K562 (cell line): ENCODE results near the gene ACTL7B. TPM values are rescaled to one million over a fixed set of nuclear protein-coding genes. Genes with fewer than 3 reads are reported as not detected.

Source experiments
- ATAC-seq: fragments of 200-7000 bp; cut with Tn5 transposase; 3 replicates; pipeline ENCODE4 v1.9.1; 2020; ENCODE audit warnings: moderate library complexity
- BruUV-seq: library from RNA; stranded (reverse); fragments of 400-500 nt; replicated peaks from 2 replicates; lab custom pipeline; 2021; lab: Mats Ljungman, UMichigan
- CTCF ChIA-PET: fragments of 300-600 bp; formaldehyde crosslinking; extraction: SDS; loops from one replicate; lab custom pipeline; 2021; ENCODE audit warnings: low intra/inter-chr PET ratio; lab: Yijun Ruan, JAX
- POLR2A ChIA-PET: fragments of 300-600, 350-650 bp; sonication (Branson Sonifier 250); formaldehyde crosslinking; extraction: SDS; loops from one replicate; lab custom pipeline; 2021; ENCODE audit warnings: antibody characterized with exemption, inconsistent platforms; lab: Yijun Ruan, JAX
- DNase-seq, 4 experiments: peaks; one replicate each; pipeline versions ENCODE4 v3.0.0 to v3.0.0-alpha.2; 2011 to 2018; ENCODE audit warnings: low spot score in 3 of 4, mixed read lengths in 3 of 4; ENCODE audit errors: extremely low read depth in 1 of 4
- FAIRE-seq: peaks from 2 replicates; lab custom pipeline; 2011; peaks lifted over from hg19 to GRCh38; lab: Jason Lieb, UNC
- H2AFZ ChIP-seq: 2 replicates; pipeline ENCODE4 v1.6.0; 2011; ENCODE audit warnings: low read depth, low read length, control low read depth, inconsistent platforms
- H3K27ac ChIP-seq: fragments of 200-600 bp; 3 replicates; pipeline ENCODE4 v1.8.0; 2011; ENCODE audit warnings: low read depth, mild to moderate bottlenecking, control low read depth, inconsistent platforms, low read length, moderate library complexity, mixed read lengths; ENCODE audit errors: extremely low read depth
- H3K27me3 ChIP-seq, 2 experiments: fragments of 300-600 bp in 1 of 2; 2 replicates in 1 of 2; 3 replicates in 1 of 2; pipeline versions ENCODE4 v1.6.0 to v1.8.0; 2011; ENCODE audit warnings: inconsistent platforms in 2 of 2, low read length in 2 of 2, mild to moderate bottlenecking in 1 of 2, mixed read lengths in 1 of 2, moderate library complexity in 1 of 2; ENCODE audit not compliant: control insufficient read depth in 2 of 2, insufficient read depth in 2 of 2
- H3K36me3 ChIP-seq: fragments of 300-600 bp; 3 replicates; pipeline ENCODE4 v1.8.0; 2011; ENCODE audit warnings: mild to moderate bottlenecking, low read length, inconsistent platforms; ENCODE audit not compliant: control insufficient read depth, insufficient read depth
- H3K4me1 ChIP-seq, 2 experiments: fragments of 200-600 bp in 1 of 2; replicated peaks in 1 of 2; 2 replicates in 1 of 2; 3 replicates in 1 of 2; pipeline versions ENCODE4 v1.5.1 to v1.8.0; 2011; ENCODE audit warnings: inconsistent platforms in 2 of 2, low read length in 2 of 2, mild to moderate bottlenecking in 1 of 2, mixed read lengths in 1 of 2, moderate library complexity in 1 of 2; ENCODE audit not compliant: control insufficient read depth in 2 of 2, insufficient read depth in 2 of 2
- H3K4me2 ChIP-seq: 2 replicates; pipeline ENCODE4 v1.6.1; 2011; ENCODE audit warnings: low read length, control low read depth, inconsistent platforms, mixed read lengths; ENCODE audit not compliant: insufficient read depth
- H3K4me3 ChIP-seq: fragments of 200-600 bp; sonication (generic), shearing (Covaris generic); 2 replicates; pipeline ENCODE4 v1.5.1; 2016; ENCODE audit warnings: control low read depth, inconsistent platforms
- H3K79me2 ChIP-seq: fragments of 200-600 bp; 3 replicates; pipeline ENCODE4 v1.8.0; 2011; ENCODE audit warnings: low read length, inconsistent platforms; ENCODE audit not compliant: control insufficient read depth, insufficient read depth
- H3K9ac ChIP-seq, 2 experiments: 2 replicates each; pipeline versions ENCODE4 v1.6.0 to v1.6.1; 2011; ENCODE audit warnings: low read depth in 2 of 2, low read length in 2 of 2, control low read depth in 1 of 2, inconsistent platforms in 1 of 2, mild to moderate bottlenecking in 1 of 2, mixed read lengths in 1 of 2; ENCODE audit not compliant: insufficient read depth in 1 of 2
- H3K9me1 ChIP-seq: one replicate; pipeline ENCODE4 v1.6.0; 2011; ENCODE audit warnings: inconsistent platforms, mild to moderate bottlenecking, low read length, moderate library complexity; ENCODE audit not compliant: control insufficient read depth, insufficient read depth
- H3K9me3 ChIP-seq: replicated peaks from 2 replicates; pipeline ENCODE4 v1.5.1; 2011; ENCODE audit warnings: low read depth, low read length, inconsistent platforms; ENCODE audit not compliant: control insufficient read depth, insufficient read depth
- H4K20me1 ChIP-seq: replicated peaks from 2 replicates; pipeline ENCODE4 v1.6.1; 2011; ENCODE audit warnings: low read length, inconsistent platforms, mixed read lengths; ENCODE audit not compliant: control insufficient read depth, insufficient read depth
- BRCA1 ChIP-seq, 2 experiments: fragments of 450-650 bp in 1 of 2; sonication (generic) in 1 of 2; formaldehyde crosslinking in 1 of 2; IDR thresholded peaks; 2 replicates each; pipeline versions ENCODE4 v1.5.0 to v1.6.1; 2017 to 2020; ENCODE audit warnings: mild to moderate bottlenecking in 1 of 2, missing genetic modification reagents in 1 of 2
- HLTF ChIP-seq: fragments of 450-650 bp; IDR thresholded peaks from 2 replicates; pipeline ENCODE4 v1.6.1; 2016
- HMG20B ChIP-seq: fragments of 250-450 bp; sonication (Bioruptor Pico); IDR thresholded peaks from 2 replicates; pipeline ENCODE4 v1.5.0; 2021; ENCODE audit warnings: mild to moderate bottlenecking
- POLR2B ChIP-seq: fragments of 450-650 bp; IDR thresholded peaks from 2 replicates; pipeline ENCODE4 v1.6.1; 2018; ENCODE audit warnings: low read depth; ENCODE audit not compliant: partially characterized antibody
- PPARD ChIP-seq: fragments of 250-450 bp; sonication (Bioruptor Pico); IDR thresholded peaks from 2 replicates; pipeline ENCODE4 v1.8.0; 2022; ENCODE audit warnings: inconsistent platforms, mild to moderate bottlenecking, moderate library complexity
- XRCC3 ChIP-seq: fragments of 450-650 bp; IDR thresholded peaks from 2 replicates; pipeline ENCODE4 v1.6.1; 2017; ENCODE audit warnings: mild to moderate bottlenecking, moderate library complexity
- ZNF717 ChIP-seq: fragments of 250-450 bp; sonication (Bioruptor Pico); IDR thresholded peaks from 2 replicates; pipeline ENCODE4 v1.5.0; 2021
- WGBS: fragments of 100-300 bp; shearing (Covaris generic); methylation state at CpG from one replicate; pipeline ENCODE4 v1.1.6; 2016; ENCODE audit warnings: low coverage, mixed read lengths; ENCODE audit not compliant: insufficient coverage; ENCODE audit errors: missing lambda C conversion rate; 5-methylcytosine and 5-hydroxymethylcytosine counted together
- in situ Hi-C: fragments of 300-500 bp; cut with MboI; formaldehyde crosslinking; loops from 4 replicates; pipeline ENCODE4 v1.15.0; 2018; ENCODE audit warnings: inconsistent platforms, mixed read lengths
- intact Hi-C: fragments of 100-400 bp; cut with micrococcal nuclease; formaldehyde crosslinking; loops from 2 replicates; pipeline ENCODE4 v1.14.2; 2022
- polyA plus RNA-seq, 8 experiments: library from polyadenylated mRNA; depleted of rRNA in 4 of 8; stranded (reverse) in 5 of 8; unstranded in 3 of 8; fragments of >200 nt; fragmentation: Nextera tagmentation in 2 of 8; fragmentation: Illumina TruSeq in 1 of 8; extraction: Ambion mirVana in 2 of 8; extraction: Trizol in 1 of 8; gene quantifications; 2 replicates each; pipeline versions ENCODE4 v1.2.1 to v1.2.3, GENCODE V29; 2011 to 2014; ENCODE audit warnings: inconsistent platforms in 1 of 8, missing spikeins in 1 of 8
- total RNA-seq, 7 experiments: library from RNA; depleted of rRNA in 6 of 7; stranded (reverse); fragments of >200 nt in 6 of 7; fragmentation: Illumina TruSeq in 2 of 7; extraction: Trizol in 2 of 7; gene quantifications; 2 replicates each; pipeline versions ENCODE4 v1.2.1 to v1.2.3, GENCODE V29; 2011 to 2021; ENCODE audit warnings: low replicate concordance in 1 of 7
- TF ChIP-seq, protein P1 (sequence below): sonication (generic); formaldehyde crosslinking; IDR thresholded peaks from 2 replicates; pipeline ENCODE4 v1.8.0; 2022; ENCODE audit warnings: missing genetic modification reagents, mild to moderate bottlenecking, moderate library complexity, borderline replicate concordance

Gene ACTL7B
- total and polyA plus RNA-seq, 9 of the 15 experiments (the other 6 are each of a cell fraction or from before 2014, with no cell fraction given): not detected

DNA sequence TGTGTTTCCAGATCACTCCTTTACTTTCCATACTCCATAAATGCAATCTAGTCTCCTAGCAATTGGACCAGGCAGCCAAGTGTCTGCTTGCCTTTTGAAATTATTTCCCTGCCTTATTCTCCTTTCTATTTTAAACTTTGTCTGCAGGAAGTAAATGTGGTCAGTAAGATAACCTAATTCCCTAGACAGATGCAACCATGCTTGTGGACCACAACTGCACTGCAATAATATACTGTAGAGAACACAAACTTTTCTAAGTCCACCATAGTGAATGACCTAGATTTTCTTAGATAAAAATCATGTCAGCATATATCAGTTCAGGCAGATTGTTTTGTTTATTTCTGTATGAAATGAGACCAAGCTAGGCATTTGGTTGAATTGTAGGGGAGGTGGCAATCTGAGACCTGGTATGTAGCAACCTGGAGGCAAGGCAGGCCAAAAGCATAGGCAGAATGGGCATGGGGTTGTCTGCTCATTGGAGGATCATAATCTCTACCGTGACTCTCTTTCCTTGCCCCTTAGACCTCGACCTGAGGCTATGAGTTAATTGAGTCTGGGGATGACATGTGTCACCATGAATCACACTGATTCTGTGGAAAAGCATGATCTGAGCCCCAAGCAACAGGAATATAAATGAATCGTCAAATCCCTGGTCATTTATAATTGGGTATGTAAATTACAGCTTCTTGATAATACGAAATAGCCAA lies 20.7 kb downstream of the ACTL7B start (continued):
- TF ChIP-seq BRCA1 (IDR thresholded peaks at IDR 0.05) (no peak), BRCA1 (CRISPR knock-in tag; IDR thresholded peaks at IDR 0.05) (no peak), ZNF717 (CRISPR knock-in tag) (no peak), HLTF (no peak), PPARD (CRISPR knock-in tag) (no peak), HMG20B (CRISPR knock-in tag) (no peak)
- TF ChIP-seq, protein P1, sequence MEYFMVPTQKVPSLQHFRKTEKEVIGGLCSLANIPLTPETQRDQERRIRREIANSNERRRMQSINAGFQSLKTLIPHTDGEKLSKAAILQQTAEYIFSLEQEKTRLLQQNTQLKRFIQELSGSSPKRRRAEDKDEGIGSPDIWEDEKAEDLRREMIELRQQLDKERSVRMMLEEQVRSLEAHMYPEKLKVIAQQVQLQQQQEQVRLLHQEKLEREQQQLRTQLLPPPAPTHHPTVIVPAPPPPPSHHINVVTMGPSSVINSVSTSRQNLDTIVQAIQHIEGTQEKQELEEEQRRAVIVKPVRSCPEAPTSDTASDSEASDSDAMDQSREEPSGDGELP: no peak

DNA sequence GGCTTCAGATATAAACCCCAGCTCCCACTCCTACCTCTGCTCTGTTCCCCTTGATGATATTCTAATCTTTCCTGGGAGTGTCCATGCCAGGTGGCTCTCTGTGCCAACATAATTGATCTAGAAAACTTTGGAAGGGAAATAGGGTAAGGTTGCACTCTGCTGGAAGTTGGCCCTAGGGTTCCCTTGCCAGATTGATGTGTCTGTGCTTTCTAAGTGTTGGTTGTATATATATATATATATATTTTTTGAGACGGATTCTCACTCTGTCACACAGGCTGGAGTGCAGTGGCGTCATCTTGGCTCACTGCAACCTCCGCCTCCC lies 23.6 kb downstream of the ACTL7B start:
- 0% methylated on average over 2 of the region's 3 CpGs for WGBS
- Histone ChIP-seq H2AFZ (no peak overlapping the region), H3K9me1 (no peaks in the 10 kb centered on the region), H3K4me3 (no peak overlapping the region), H3K4me2 (no peak overlapping the region), H3K9me3 (no peaks in the 10 kb centered on the region), H3K4me1 (no peaks in the 10 kb centered on the region; a peak in 1 of 5 replicates), H3K79me2 (no peaks in the 10 kb centered on the region), H3K27ac (no peak overlapping the region), H3K9ac (no peak overlapping the region), H3K36me3 (no peaks in the 10 kb centered on the region), H4K20me1 (no peaks in the 10 kb centered on the region), H3K27me3 (peaks cover 10 to 18% of the 10 kb centered on the region in 2 experiments; a peak in 4 of 5 replicates)
- ChIA-PET CTCF (no interaction called here), POLR2A (interaction anchor here (0.6 kb wide), 1 partner anchor 1082 kb away, joined by 3 read pairs; no protein-coding TSS in a partner anchor)
- TF ChIP-seq XRCC3 (no peak), POLR2B (no peak)
- BruUV-seq: no TSS peak
- ATAC-seq: no peak
- no peak for FAIRE-seq
- no peak for DNase-seq
- intact Hi-C loops (no loop called here), in situ Hi-C loops (no loop called here)
